ENCODE results near the gene DYNC1I2.

DNA sequence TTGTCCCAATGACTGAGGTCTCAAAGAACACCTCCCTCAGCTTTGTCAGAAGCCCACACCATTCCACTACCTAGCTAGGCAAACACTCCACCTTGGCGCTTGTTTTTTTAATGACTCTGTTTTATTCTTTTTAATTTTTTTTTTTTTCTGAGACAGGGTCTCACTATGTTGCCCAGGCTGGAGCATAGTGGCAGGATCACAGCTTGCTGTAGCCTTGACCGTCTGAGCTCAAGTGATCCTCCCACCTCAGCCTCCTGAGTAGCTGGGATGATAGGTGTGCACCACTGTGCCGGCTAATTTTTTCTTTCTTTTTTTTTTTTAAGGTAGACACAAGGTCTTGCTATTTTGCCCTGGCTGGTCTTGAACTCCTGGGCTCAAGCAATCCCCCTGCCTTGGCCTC is 104.9 kb downstream of the DYNC1I2 start:
- TF ChIP-seq EZH2 (IDR thresholded peaks at IDR 0.05) (no peak), POLR2AphosphoS5 (IDR thresholded peaks at IDR 0.05; ENCODE audit: low read depth, low read length) (no peak)
- TF ChIP-seq, protein P1, sequence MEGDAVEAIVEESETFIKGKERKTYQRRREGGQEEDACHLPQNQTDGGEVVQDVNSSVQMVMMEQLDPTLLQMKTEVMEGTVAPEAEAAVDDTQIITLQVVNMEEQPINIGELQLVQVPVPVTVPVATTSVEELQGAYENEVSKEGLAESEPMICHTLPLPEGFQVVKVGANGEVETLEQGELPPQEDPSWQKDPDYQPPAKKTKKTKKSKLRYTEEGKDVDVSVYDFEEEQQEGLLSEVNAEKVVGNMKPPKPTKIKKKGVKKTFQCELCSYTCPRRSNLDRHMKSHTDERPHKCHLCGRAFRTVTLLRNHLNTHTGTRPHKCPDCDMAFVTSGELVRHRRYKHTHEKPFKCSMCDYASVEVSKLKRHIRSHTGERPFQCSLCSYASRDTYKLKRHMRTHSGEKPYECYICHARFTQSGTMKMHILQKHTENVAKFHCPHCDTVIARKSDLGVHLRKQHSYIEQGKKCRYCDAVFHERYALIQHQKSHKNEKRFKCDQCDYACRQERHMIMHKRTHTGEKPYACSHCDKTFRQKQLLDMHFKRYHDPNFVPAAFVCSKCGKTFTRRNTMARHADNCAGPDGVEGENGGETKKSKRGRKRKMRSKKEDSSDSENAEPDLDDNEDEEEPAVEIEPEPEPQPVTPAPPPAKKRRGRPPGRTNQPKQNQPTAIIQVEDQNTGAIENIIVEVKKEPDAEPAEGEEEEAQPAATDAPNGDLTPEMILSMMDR (IDR thresholded peaks at IDR 0.05 in 2 of 3, conservative IDR thresholded peaks at IDR 0.05 in 1 of 3; ENCODE audit: borderline replicate concordance in 1 of 3, insufficient read depth in 1 of 3, low read depth in 2 of 3, low read length in 2 of 3): no peak
